Measurements from ENCODE around the gene KCNJ10.
"Not testable (repeated sequence)": the region's sequence is repeated elsewhere in the genome, so short reads cannot be mapped to it uniquely, and the experiment has no call there.

The KCNJ10 gene
- 0 to 0.19 (median 0.06) reads per million in 18 experiments for total RNA-seq

- DNase-seq = no peak
These were observed at the start of gene KCNJ10 for GRCh38 chr1:160069460-160070231. Gene KCNJ10 (minus strand): TSS chr1:160070160. CDS start chr1:160042532, 27,628 bp downstream.

- no peak for DNase-seq
These were observed 49.0 kb upstream of the KCNJ10 start for GRCh38 chr1:160118928-160119327.

- no peak for DNase-seq
These were observed 47.8 kb upstream of the KCNJ10 start for GRCh38 chr1:160117709-160118183.

GRCh38 chr1:160117300-160117699 lies 47.3 kb upstream of the KCNJ10 start:
- DNase-seq = no peak

- no peak for DNase-seq
These were observed 46.6 kb upstream of the KCNJ10 start for GRCh38 chr1:160116283-160117147.

GRCh38 chr1:160115545-160116282 lies 45.8 kb upstream of the KCNJ10 start, which contains the start of gene ATP1A2:
Gene ATP1A2 (plus strand): TSS chr1:160115759. CDS start chr1:160115862, 103 bp downstream.
- no peak for DNase-seq

- no peak for DNase-seq
These were observed 44.1 kb upstream of the KCNJ10 start for GRCh38 chr1:160114085-160114484.

- no peak for DNase-seq
These were observed 43.4 kb upstream of the KCNJ10 start for GRCh38 chr1:160113407-160113806.

GRCh38 chr1:160112357-160112756 lies 42.4 kb upstream of the KCNJ10 start:
- DNase-seq = no peak

- DNase-seq = not testable (repeated sequence)
These were observed 41.5 kb upstream of the KCNJ10 start for GRCh38 chr1:160111462-160111861.

- DNase-seq = no peak
These were observed 39.7 kb upstream of the KCNJ10 start for GRCh38 chr1:160109686-160110085.

GRCh38 chr1:160108888-160109662 lies 39.1 kb upstream of the KCNJ10 start:
- peak; percentile 73 to 82 for DNase-seq

- DNase-seq = no peak
These were observed 37.6 kb upstream of the KCNJ10 start for GRCh38 chr1:160107512-160107911.

- no peak for DNase-seq
These were observed 35.2 kb upstream of the KCNJ10 start for GRCh38 chr1:160105155-160105554.

- DNase-seq = peak; percentile 79 to 88
These were observed 34.5 kb upstream of the KCNJ10 start for GRCh38 chr1:160104486-160104885.

GRCh38 chr1:160103658-160104408 lies 33.9 kb upstream of the KCNJ10 start:
- no peak for DNase-seq

- DNase-seq = no peak
These were observed 32.0 kb upstream of the KCNJ10 start for GRCh38 chr1:160101717-160102522.

GRCh38 chr1:160101037-160101716 lies 31.2 kb upstream of the KCNJ10 start:
- peak; percentile 80 to 89 for DNase-seq

GRCh38 chr1:160099716-160100375 lies 29.9 kb upstream of the KCNJ10 start:
- no peak for DNase-seq

All from inflammatory macrophage (primary cell).